Myocyte (in vitro differentiated cells): ENCODE data around the gene KCNK7. TPM values are rescaled to one million over a fixed set of nuclear protein-coding genes. Genes with fewer than 3 reads are reported as not detected.

Source experiments
- microRNA-seq: library from miRNA; unstranded; fragments of <30 nt; microRNA quantifications from one replicate; pipeline ENCODE4, GENCODE V29; 2016
- total RNA-seq: library from RNA; depleted of rRNA; stranded (reverse); fragments of >200 nt; gene quantifications from 2 replicates; pipeline ENCODE4 v1.2.3, GENCODE V29; 2014

Gene KCNK7
- total RNA-seq, 1 donor from 2014 or later: not detected

Small RNAs within 50 kb of the gene (microRNA-seq; reads per million reads assigned to microRNA genes)
- 0.48 reads per million for gene MIR4690

Other genes starting within 250 kb of the KCNK7 start
- 0.72 and 0.73 TPM in 2 replicates for gene TIGD3, start 241.0 kb downstream of the KCNK7 start, total RNA-seq
- gene SLC25A45, start 213.2 kb downstream of the KCNK7 start, total RNA-seq: 2.9 and 4.6 TPM in 2 replicates
- 36.2 and 49.1 TPM in 2 replicates for gene FRMD8, start 209.2 kb downstream of the KCNK7 start, total RNA-seq
- gene NEAT1, start 173.0 kb downstream of the KCNK7 start, total RNA-seq: 109 and 172 TPM in 2 replicates
- 5,859 and 8,069 TPM in 2 replicates for gene MALAT1, start 96.8 kb downstream of the KCNK7 start, total RNA-seq
- gene SCYL1, start 70.7 kb downstream of the KCNK7 start, total RNA-seq: 84.4 and 128 TPM in 2 replicates
- gene LTBP3, start 37.4 kb downstream of the KCNK7 start, total RNA-seq: 26.4 and 27.5 TPM in 2 replicates
- 41.4 and 42.4 TPM in 2 replicates for gene ZNRD2, start 25.3 kb downstream of the KCNK7 start, total RNA-seq
- gene FAM89B, start 23.3 kb downstream of the KCNK7 start, total RNA-seq: 91.7 and 116 TPM in 2 replicates
- 591 and 791 TPM in 2 replicates for gene EHBP1L1, start 19.7 kb downstream of the KCNK7 start, total RNA-seq
- 30.9 and 32.7 TPM in 2 replicates for gene MAP3K11, start 18.4 kb upstream of the KCNK7 start, total RNA-seq
- 21.6 and 25.2 TPM in 2 replicates for gene PCNX3, start 20.0 kb upstream of the KCNK7 start, total RNA-seq
- gene SIPA1, start 42.3 kb upstream of the KCNK7 start, total RNA-seq: 19.7 and 42.6 TPM in 2 replicates
- gene RELA, start 67.1 kb upstream of the KCNK7 start, total RNA-seq: 32.8 and 37.1 TPM in 2 replicates
- 37.8 and 43.2 TPM in 2 replicates for gene KAT5, start 116.5 kb upstream of the KCNK7 start, total RNA-seq
- gene RNASEH2C, start 125.0 kb upstream of the KCNK7 start, total RNA-seq: 37.1 and 83.3 TPM in 2 replicates
- 9.8 and 10.2 TPM in 2 replicates for gene AP5B1, start 185.2 kb upstream of the KCNK7 start, total RNA-seq
- gene OVOL1, start 191.3 kb upstream of the KCNK7 start, total RNA-seq: not detected in 2 replicates
- gene SNX32, start 238.2 kb upstream of the KCNK7 start, total RNA-seq: 0.36 and 0.40 TPM in 2 replicates